ENCODE results near the gene RABGAP1.

RABGAP1 gene

GRCh38 chr9:123007269-123007668 lies 66.4 kb downstream of the RABGAP1 start:
- in situ Hi-C loops (cut with MboI; ENCODE audit: low sequenced_read_pairs), result no loop called here

GRCh38 chr9:123008909-123009308 lies 68.1 kb downstream of the RABGAP1 start:
- in situ Hi-C loops (cut with MboI; ENCODE audit: low sequenced_read_pairs), result no loop called here

GRCh38 chr9:123011380-123011779 lies 70.6 kb downstream of the RABGAP1 start:
- in situ Hi-C loops (cut with MboI; ENCODE audit: low sequenced_read_pairs), result no loop called here

- in situ Hi-C loops (cut with MboI; ENCODE audit: low sequenced_read_pairs), result no loop called here
Measured at GRCh38 chr9:123011878-123012528, 71.2 kb downstream of the RABGAP1 start.

GRCh38 chr9:123016631-123017030 lies 75.8 kb downstream of the RABGAP1 start:
- in situ Hi-C loops (cut with MboI; ENCODE audit: low sequenced_read_pairs), result no loop called here

- in situ Hi-C loops (cut with MboI; ENCODE audit: low sequenced_read_pairs), result no loop called here
Measured at GRCh38 chr9:123020796-123021195, 80.0 kb downstream of the RABGAP1 start.

GRCh38 chr9:123026425-123026824 lies 85.6 kb downstream of the RABGAP1 start:
- in situ Hi-C loops (cut with MboI; ENCODE audit: low sequenced_read_pairs), result no loop called here

- in situ Hi-C loops (cut with MboI; ENCODE audit: low sequenced_read_pairs), result no loop called here
Measured at GRCh38 chr9:123027517-123027916, 86.7 kb downstream of the RABGAP1 start.

- in situ Hi-C loops (cut with MboI; ENCODE audit: low sequenced_read_pairs), result no loop called here
Measured at GRCh38 chr9:123028136-123028535, 87.3 kb downstream of the RABGAP1 start.

- in situ Hi-C loops (cut with MboI; ENCODE audit: low sequenced_read_pairs), result no loop called here
Measured at GRCh38 chr9:123028973-123029372, 88.2 kb downstream of the RABGAP1 start.

GRCh38 chr9:123031963-123032362 lies 91.1 kb downstream of the RABGAP1 start:
- in situ Hi-C loops (cut with MboI; ENCODE audit: low sequenced_read_pairs), result no loop called here

GRCh38 chr9:123033352-123033751 lies 92.5 kb downstream of the RABGAP1 start, which contains the start of gene GPR21:
TSS of gene GPR21 (plus strand) at chr9:123033667. CDS start at chr9:123034567, 900 bp downstream.
- in situ Hi-C loops (cut with MboI; ENCODE audit: low sequenced_read_pairs), result no loop called here

GRCh38 chr9:123033864-123034601 lies 93.2 kb downstream of the RABGAP1 start:
- in situ Hi-C loops (cut with MboI; ENCODE audit: low sequenced_read_pairs), result no loop called here

- in situ Hi-C loops (cut with MboI; ENCODE audit: low sequenced_read_pairs), result no loop called here
Measured at GRCh38 chr9:123034881-123035510, 94.2 kb downstream of the RABGAP1 start.

GRCh38 chr9:123035791-123036190 lies 95.0 kb downstream of the RABGAP1 start:
- in situ Hi-C loops (cut with MboI; ENCODE audit: low sequenced_read_pairs), result no loop called here

GRCh38 chr9:123036893-123037545 lies 96.2 kb downstream of the RABGAP1 start:
- in situ Hi-C loops (cut with MboI; ENCODE audit: low sequenced_read_pairs), result no loop called here

GRCh38 chr9:123039617-123040219 lies 98.9 kb downstream of the RABGAP1 start:
- in situ Hi-C loops (cut with MboI; ENCODE audit: low sequenced_read_pairs), result no loop called here

- in situ Hi-C loops (cut with MboI; ENCODE audit: low sequenced_read_pairs), result no loop called here
Measured at GRCh38 chr9:123040801-123041200, 100.0 kb downstream of the RABGAP1 start.

GRCh38 chr9:123041489-123041888 lies 100.7 kb downstream of the RABGAP1 start:
- in situ Hi-C loops (cut with MboI; ENCODE audit: low sequenced_read_pairs), result no loop called here

- in situ Hi-C loops (cut with MboI; ENCODE audit: low sequenced_read_pairs), result no loop called here
Measured at GRCh38 chr9:123043081-123043939, 102.5 kb downstream of the RABGAP1 start.
